Bronchial epithelial cell (primary cell): Measurements from ENCODE around the gene CPA4. TPM values are rescaled to one million over a fixed set of nuclear protein-coding genes. Genes with fewer than 3 reads are reported as not detected.

Experiments
- DNase-seq: peaks from one replicate; pipeline ENCODE4 v3.0.0-alpha.2; 2010; ENCODE audit warnings: low read depth
- FAIRE-seq: peaks from 2 replicates; lab custom pipeline; 2011; peaks lifted over from hg19 to GRCh38; lab: Jason Lieb, UNC
- H3K27me3 ChIP-seq: 2 replicates; pipeline ENCODE4 v1.5.1; 2011; ENCODE audit warnings: low read length; ENCODE audit not compliant: control insufficient read depth, insufficient read depth
- H3K36me3 ChIP-seq: 2 replicates; pipeline ENCODE4 v1.5.1; 2011; ENCODE audit warnings: low read length; ENCODE audit not compliant: control insufficient read depth, insufficient read depth
- H3K4me3 ChIP-seq: 2 replicates; pipeline ENCODE4 v1.5.1; 2011; ENCODE audit warnings: mild to moderate bottlenecking, low read depth, low read length, control low read depth
- CTCF ChIP-seq: IDR thresholded peaks from 2 replicates; pipeline ENCODE4 v1.5.1; 2011; ENCODE audit warnings: mild to moderate bottlenecking, moderate library complexity, low read length, control low read depth, inconsistent platforms; ENCODE audit not compliant: insufficient read depth, severe bottlenecking
- total RNA-seq: library from RNA; depleted of rRNA; stranded (reverse); fragments of >200 nt; gene quantifications from 2 replicates; pipeline ENCODE4 v1.2.1, GENCODE V29; 2014

The CPA4 gene
- total RNA-seq, 1 donor from 2014 or later = 5.3 TPM

GRCh38 chr7:130324306-130324943 is 31.5 kb downstream of the CPA4 start:
- TF ChIP-seq CTCF = no peak
- no peaks in the 10 kb centered on the region for H3K27me3 ChIP-seq
- no peaks in the 10 kb centered on the region for H3K36me3 ChIP-seq
- FAIRE-seq (no peak), DNase-seq (no peak)
- H3K4me3 ChIP-seq = no peak overlapping the region

GRCh38 chr7:130329681-130330080 is 36.7 kb downstream of the CPA4 start:
- FAIRE-seq (no peak), DNase-seq (no peak)
- TF ChIP-seq CTCF = no peak
- Histone ChIP-seq H3K4me3 (no peak overlapping the region), H3K27me3 (no peaks in the 10 kb centered on the region), H3K36me3 (no peaks in the 10 kb centered on the region)

GRCh38 chr7:130332259-130333053 is 39.5 kb downstream of the CPA4 start:
- no peak for FAIRE-seq
- no peaks in the 10 kb centered on the region for H3K36me3 ChIP-seq
- no peak overlapping the region for H3K4me3 ChIP-seq
- H3K27me3 ChIP-seq = no peaks in the 10 kb centered on the region
- DNase-seq = peak; percentile 24
- no peak for TF ChIP-seq CTCF

GRCh38 chr7:130333832-130334231 is 40.9 kb downstream of the CPA4 start:
- no peak for TF ChIP-seq CTCF
- Histone ChIP-seq H3K27me3 (no peaks in the 10 kb centered on the region), H3K36me3 (no peaks in the 10 kb centered on the region), H3K4me3 (no peak overlapping the region)
- no peak for FAIRE-seq
- DNase-seq = no peak

GRCh38 chr7:130334274-130334673 is 41.3 kb downstream of the CPA4 start:
- TF ChIP-seq CTCF = no peak
- no peaks in the 10 kb centered on the region for H3K27me3 ChIP-seq
- FAIRE-seq (no peak), DNase-seq (no peak)
- H3K4me3 ChIP-seq = no peak overlapping the region
- no peaks in the 10 kb centered on the region for H3K36me3 ChIP-seq
